Testis (tissue), 2 donors: ENCODE results near the gene SLX4IP.

ENCODE experiments used
- CTCF ChIP-seq, 3 experiments: fragments of 450-650 bp in 2 of 3; fragments of 200-600 bp in 1 of 3; sonication (generic) in 1 of 3; IDR thresholded peaks; one replicate each; pipeline ENCODE4 v1.5.1; 2016 to 2019; ENCODE audit warnings: antibody characterized with exemption in 3 of 3, mild to moderate bottlenecking in 2 of 3, moderate library complexity in 1 of 3
- POLR2A ChIP-seq: fragments of 450-650 bp; IDR thresholded peaks from one replicate; pipeline ENCODE4 v1.6.1; 2017; ENCODE audit warnings: antibody characterized with exemption, mild to moderate bottlenecking, moderate library complexity

- TF ChIP-seq CTCF (IDR thresholded peaks at IDR 0.05) (no peak), POLR2A (no peak)
Observed at GRCh38 chr20:10474606-10475184, 39.6 kb downstream of the SLX4IP start.
